Skeletal muscle cell (primary cell): ENCODE measurements around the gene KCNJ6.
"Not testable (repeated sequence)": the region's sequence is repeated elsewhere in the genome, so short reads cannot be mapped to it uniquely, and the experiment has no call there.

ENCODE experiments used
- DNase-seq: peaks from one replicate; pipeline ENCODE4 v3.0.0-alpha.2; 2010; ENCODE audit warnings: low read depth
- H3K4me3 ChIP-seq: 2 replicates; pipeline ENCODE4 v1.5.1; 2011; ENCODE audit warnings: low read depth, mild to moderate bottlenecking, control low read depth, low read length, moderate library complexity

The KCNJ6 gene

GRCh38 chr21:37601027-37601426 lies 315.2 kb downstream of the KCNJ6 start:
- DNase-seq = no peak
- no peak overlapping the region for H3K4me3 ChIP-seq

GRCh38 chr21:37595944-37596343 lies 320.3 kb downstream of the KCNJ6 start:
- no peak overlapping the region for H3K4me3 ChIP-seq
- no peak for DNase-seq

- H3K4me3 ChIP-seq = no peak overlapping the region
- DNase-seq = no peak
These were observed 321.7 kb downstream of the KCNJ6 start for GRCh38 chr21:37594472-37594951.

GRCh38 chr21:37593740-37594471 lies 322.4 kb downstream of the KCNJ6 start:
- H3K4me3 ChIP-seq = no peak overlapping the region

GRCh38 chr21:37593015-37593414 lies 323.2 kb downstream of the KCNJ6 start:
- DNase-seq = no peak
- no peak overlapping the region for H3K4me3 ChIP-seq

More at GRCh38 chr21:37593740-37594471, 322.4 kb downstream of the KCNJ6 start:
- DNase-seq = no peak

- DNase-seq = no peak
These were observed 323.8 kb downstream of the KCNJ6 start for GRCh38 chr21:37592496-37592895.

GRCh38 chr21:37591994-37592393 lies 324.3 kb downstream of the KCNJ6 start:
- not testable (repeated sequence) for H3K4me3 ChIP-seq, DNase-seq

More at GRCh38 chr21:37592496-37592895, 323.8 kb downstream of the KCNJ6 start:
- H3K4me3 ChIP-seq = no peak overlapping the region

GRCh38 chr21:37590836-37591235 lies 325.4 kb downstream of the KCNJ6 start:
- not testable (repeated sequence) for H3K4me3 ChIP-seq, DNase-seq

- not testable (repeated sequence) for H3K4me3 ChIP-seq, DNase-seq
These were observed 327.6 kb downstream of the KCNJ6 start for GRCh38 chr21:37588644-37589043.

GRCh38 chr21:37587635-37588177 lies 328.6 kb downstream of the KCNJ6 start:
- no peak overlapping the region for H3K4me3 ChIP-seq
- no peak for DNase-seq

GRCh38 chr21:37587203-37587602 lies 329.1 kb downstream of the KCNJ6 start:
- H3K4me3 ChIP-seq = no peak overlapping the region
- DNase-seq = no peak

GRCh38 chr21:37582590-37582989 lies 333.7 kb downstream of the KCNJ6 start:
- no peak overlapping the region for H3K4me3 ChIP-seq
- no peak for DNase-seq

- H3K4me3 ChIP-seq = no peak overlapping the region
- DNase-seq = peak; percentile 43
These were observed 335.6 kb downstream of the KCNJ6 start for GRCh38 chr21:37580666-37581065.

GRCh38 chr21:37579356-37579755 lies 336.9 kb downstream of the KCNJ6 start:
- DNase-seq = no peak

GRCh38 chr21:37578471-37579126 lies 337.7 kb downstream of the KCNJ6 start:
- no peak for DNase-seq

More at GRCh38 chr21:37579356-37579755, 336.9 kb downstream of the KCNJ6 start:
- no peak overlapping the region for H3K4me3 ChIP-seq

GRCh38 chr21:37576929-37577328 lies 339.3 kb downstream of the KCNJ6 start:
- not testable (repeated sequence) for H3K4me3 ChIP-seq, DNase-seq

More at GRCh38 chr21:37578471-37579126, 337.7 kb downstream of the KCNJ6 start:
- no peak overlapping the region for H3K4me3 ChIP-seq

GRCh38 chr21:37575580-37575979 lies 340.7 kb downstream of the KCNJ6 start:
- no peak for DNase-seq
- H3K4me3 ChIP-seq = no peak overlapping the region

GRCh38 chr21:37574751-37575150 lies 341.5 kb downstream of the KCNJ6 start:
- H3K4me3 ChIP-seq = no peak overlapping the region
- DNase-seq = no peak

- DNase-seq = no peak
- H3K4me3 ChIP-seq = no peak overlapping the region
These were observed 341.9 kb downstream of the KCNJ6 start for GRCh38 chr21:37574316-37574715.

GRCh38 chr21:37571442-37571841 lies 344.8 kb downstream of the KCNJ6 start:
- DNase-seq = no peak
- no peak overlapping the region for H3K4me3 ChIP-seq
